GM06990 (cell line): Measurements from ENCODE around the gene USP10.

Experiments used
- DNase-seq: peaks from one replicate; pipeline ENCODE4 v3.0.0-alpha.2; 2011; ENCODE audit not compliant: insufficient read length; ENCODE audit errors: extremely low read depth
- H3K27me3 ChIP-seq: replicated peaks from 2 replicates; pipeline ENCODE4 v1.6.0; 2011; ENCODE audit warnings: low read length; ENCODE audit not compliant: control insufficient read depth, insufficient read depth
- H3K36me3 ChIP-seq: 2 replicates; pipeline ENCODE4 v1.5.1; 2011; ENCODE audit warnings: low read length; ENCODE audit not compliant: control insufficient read depth, insufficient read depth
- H3K4me3 ChIP-seq: replicated peaks from 2 replicates; pipeline ENCODE4 v1.5.1; 2011; ENCODE audit warnings: low read depth, mild to moderate bottlenecking, control low read depth, low read length
- TF ChIP-seq, protein P1 (sequence below): IDR thresholded peaks from 2 replicates; pipeline ENCODE4 v1.5.1; 2011; ENCODE audit warnings: low read length, control low read depth, mild to moderate bottlenecking, inconsistent platforms; ENCODE audit not compliant: insufficient read depth, poor library complexity, severe bottlenecking

USP10 gene

DNA sequence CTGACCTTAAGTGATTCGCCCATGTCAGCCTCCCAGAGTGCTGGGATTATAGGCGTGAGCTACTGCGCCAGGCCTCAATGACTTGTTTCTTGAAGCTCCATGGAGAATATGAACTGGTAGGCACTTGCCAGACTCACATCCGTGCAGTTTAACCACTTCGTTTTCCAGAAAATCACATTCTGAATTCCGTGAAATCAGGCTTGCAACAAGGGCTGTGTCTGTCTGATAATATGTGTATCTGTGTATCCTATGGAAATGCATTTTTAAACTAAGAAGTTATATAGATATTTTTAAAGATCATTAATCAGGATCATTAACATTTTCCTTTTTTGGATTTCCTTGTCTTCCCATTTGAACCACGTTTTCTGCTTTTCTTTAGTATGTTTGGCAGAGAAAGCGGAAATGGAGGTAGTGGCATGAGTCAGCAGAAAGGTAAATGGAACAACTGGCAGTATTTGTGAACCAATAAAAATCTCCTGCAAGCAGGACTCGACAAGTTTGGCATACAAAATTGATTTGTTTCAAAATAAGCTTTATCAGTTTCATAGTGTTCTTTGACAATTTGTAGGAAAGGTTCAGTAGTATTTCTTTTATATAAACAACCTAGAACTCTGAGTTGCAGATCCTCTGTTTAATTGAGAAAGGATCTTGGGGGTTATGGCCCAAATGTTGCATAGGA is 33.0 kb downstream of the USP10 start:
- Histone ChIP-seq H3K27me3 (no peaks in the 10 kb centered on the region), H3K4me3 (no peak overlapping the region), H3K36me3 (peaks cover 3% of the 10 kb centered on the region)
- TF ChIP-seq, protein P1, sequence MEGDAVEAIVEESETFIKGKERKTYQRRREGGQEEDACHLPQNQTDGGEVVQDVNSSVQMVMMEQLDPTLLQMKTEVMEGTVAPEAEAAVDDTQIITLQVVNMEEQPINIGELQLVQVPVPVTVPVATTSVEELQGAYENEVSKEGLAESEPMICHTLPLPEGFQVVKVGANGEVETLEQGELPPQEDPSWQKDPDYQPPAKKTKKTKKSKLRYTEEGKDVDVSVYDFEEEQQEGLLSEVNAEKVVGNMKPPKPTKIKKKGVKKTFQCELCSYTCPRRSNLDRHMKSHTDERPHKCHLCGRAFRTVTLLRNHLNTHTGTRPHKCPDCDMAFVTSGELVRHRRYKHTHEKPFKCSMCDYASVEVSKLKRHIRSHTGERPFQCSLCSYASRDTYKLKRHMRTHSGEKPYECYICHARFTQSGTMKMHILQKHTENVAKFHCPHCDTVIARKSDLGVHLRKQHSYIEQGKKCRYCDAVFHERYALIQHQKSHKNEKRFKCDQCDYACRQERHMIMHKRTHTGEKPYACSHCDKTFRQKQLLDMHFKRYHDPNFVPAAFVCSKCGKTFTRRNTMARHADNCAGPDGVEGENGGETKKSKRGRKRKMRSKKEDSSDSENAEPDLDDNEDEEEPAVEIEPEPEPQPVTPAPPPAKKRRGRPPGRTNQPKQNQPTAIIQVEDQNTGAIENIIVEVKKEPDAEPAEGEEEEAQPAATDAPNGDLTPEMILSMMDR: no peak
- DNase-seq: no peak

DNA sequence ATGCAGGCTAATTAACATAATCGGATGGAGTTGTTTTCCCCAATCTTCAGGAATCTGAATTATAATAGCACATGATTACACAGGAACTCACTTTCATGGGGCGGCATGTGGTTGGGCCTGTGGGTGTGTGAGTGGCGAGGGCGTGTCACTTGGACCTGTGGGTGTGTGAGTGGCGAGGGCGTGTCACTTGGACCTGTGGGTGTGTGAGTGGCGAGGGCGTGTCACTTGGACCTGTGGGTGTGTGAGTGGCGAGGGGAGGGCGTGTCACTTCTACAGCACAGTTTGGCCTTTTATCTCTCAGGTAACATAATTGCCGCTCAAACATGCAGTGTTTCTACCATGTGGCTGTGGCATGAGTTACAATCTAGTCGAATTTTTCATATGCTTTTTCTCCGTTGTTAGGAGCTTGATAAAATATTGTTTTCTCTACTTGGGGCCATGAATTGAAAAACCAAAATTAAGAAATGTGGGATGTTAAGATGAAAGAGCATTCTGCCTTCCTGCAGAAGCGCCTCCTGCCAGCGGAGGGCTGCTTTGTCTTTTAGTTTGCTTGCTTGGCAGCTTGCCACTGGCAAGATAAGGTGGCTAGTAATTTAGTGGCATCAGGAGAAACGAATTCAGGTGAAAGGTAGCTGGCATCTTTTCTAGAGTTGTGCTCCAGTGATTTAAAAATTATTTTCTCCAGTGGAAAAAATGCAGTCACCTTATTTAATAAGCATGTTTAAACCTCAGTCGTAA is 36.2 kb downstream of the USP10 start:
- TF ChIP-seq, protein P1: no peak
- Histone ChIP-seq H3K36me3 (peaks cover 8% of the 10 kb centered on the region), H3K4me3 (no peak overlapping the region), H3K27me3 (no peaks in the 10 kb centered on the region)
- no peak for DNase-seq

DNA sequence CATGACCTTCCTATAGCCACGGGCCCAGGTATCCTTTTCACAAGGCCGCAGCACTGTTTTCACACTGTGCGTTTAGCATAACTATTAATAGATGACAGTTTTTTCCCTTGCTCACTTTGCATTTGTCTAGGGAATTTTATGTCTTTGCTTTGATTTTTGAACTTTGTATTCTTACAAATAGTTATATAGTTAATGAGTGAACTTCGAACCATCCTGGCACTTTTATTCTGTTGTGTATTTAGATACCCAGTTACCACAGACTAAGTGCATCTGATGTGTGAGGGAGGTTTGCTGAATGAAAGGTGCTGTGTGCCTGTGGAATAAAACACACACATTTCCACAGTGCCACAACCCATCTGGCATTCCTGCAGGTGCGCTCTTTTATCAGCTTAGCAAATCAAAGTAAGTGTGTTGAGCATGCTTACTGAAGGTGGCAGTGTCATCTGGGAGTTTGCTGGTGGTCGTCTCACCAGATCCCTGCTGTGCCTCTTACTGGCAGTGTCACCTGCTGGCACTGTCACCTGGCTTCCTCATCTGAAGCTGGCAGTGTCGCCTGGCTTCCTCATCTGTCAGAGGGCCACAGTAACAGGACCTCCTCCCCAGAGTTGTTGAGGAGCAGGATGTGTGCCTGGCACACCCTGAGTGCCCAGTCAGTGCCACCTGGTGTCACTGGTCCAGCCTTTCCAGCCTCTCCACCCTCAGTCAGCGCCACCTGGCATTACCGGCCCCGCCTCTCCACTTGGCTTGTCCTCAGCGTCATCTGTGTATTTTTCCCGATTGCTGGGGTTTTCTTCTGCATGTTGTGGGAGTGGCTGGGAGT is 37.6 kb downstream of the USP10 start:
- H3K36me3 ChIP-seq: peaks cover 11% of the 10 kb centered on the region
- no peak for DNase-seq

DNA sequence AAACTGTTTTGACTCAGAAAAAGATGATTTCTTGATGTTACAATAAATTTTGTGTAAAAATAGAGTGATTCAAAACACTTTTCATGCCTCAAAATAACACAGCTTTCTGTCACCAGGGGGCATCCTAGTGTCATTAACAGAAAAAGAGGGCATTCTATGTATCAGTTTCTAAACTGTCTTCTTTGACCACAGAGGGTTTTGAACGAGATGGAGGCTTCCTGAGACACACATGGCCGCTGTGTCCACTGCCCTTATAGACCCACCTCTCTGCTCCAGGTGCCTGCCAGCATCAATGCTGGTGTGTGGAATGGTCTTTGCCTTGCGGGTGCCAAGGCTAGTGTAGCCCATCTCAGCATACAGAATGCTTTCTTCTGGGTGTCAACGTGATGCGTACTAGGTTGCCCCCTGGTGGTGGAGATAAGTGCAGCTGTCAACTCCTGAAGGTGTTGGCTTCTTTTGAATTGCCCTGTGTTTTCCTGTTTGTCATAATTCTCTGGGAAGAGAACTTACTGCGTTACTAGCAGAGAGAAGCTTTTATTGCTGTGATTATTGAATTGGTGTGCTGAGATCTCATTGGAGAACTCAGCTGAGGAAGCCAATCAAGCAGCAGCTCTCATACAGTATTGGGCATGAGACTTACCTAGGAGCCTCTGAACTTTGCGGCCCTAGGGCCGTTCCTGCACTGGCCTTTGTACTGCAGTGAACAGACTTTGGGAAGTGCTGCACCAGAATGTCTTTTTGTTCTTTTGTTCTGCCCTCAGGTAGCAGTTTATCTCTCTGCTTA is 38.6 kb downstream of the USP10 start:
- no peak overlapping the region for H3K4me3 ChIP-seq
- H3K36me3 ChIP-seq: peaks cover 13% of the 10 kb centered on the region
- TF ChIP-seq, protein P1: peak; percentile 79
- peak; percentile 78 for DNase-seq
- H3K27me3 ChIP-seq: no peaks in the 10 kb centered on the region

More for the DNA sequence above, 37.6 kb downstream of the USP10 start:
- Histone ChIP-seq H3K27me3 (no peaks in the 10 kb centered on the region), H3K4me3 (no peak overlapping the region)
- TF ChIP-seq, protein P1: no peak

DNA sequence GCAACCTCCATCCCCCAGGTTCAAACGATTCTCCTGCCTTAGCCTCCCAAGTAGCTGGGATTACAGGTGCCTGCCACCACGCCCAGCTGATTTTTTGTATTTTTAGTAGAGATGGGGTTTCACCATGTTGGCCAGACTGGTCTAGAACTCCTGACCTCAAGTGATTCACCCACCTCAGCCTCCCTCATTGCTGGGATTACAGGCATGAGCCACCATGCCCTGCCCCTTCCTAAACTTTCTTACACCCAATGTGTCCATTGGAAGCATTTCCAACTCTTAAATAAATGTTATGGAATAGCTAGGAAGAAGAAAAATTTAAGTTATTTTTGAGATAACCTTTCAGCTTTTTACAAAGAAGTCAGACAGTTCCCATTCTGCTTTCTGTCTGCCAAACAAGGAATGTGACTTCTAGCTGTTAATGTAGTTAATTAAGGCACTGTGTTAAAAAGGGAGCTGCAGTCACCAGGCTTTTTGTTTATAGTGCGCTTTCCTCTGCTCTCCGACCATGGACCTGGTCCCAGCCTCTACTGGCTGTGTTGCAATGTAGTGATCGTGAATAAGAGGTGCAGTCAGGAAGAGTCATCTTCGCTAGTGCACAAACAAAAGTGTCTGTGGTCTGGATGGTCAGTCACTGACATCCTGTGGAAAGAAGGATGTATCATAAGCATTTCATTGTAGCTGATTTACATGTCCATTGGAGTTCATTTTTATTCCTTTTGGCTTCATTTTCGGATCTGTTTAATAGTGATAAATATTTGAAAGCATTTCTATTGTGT is 39.7 kb downstream of the USP10 start:
- TF ChIP-seq, protein P1: no peak
- no peak for DNase-seq
- Histone ChIP-seq H3K27me3 (no peaks in the 10 kb centered on the region), H3K4me3 (no peak overlapping the region), H3K36me3 (peaks cover 13% of the 10 kb centered on the region)
